Loucy (cell line): Measurements from ENCODE around the gene PHRF1.

ENCODE experiments used
- CTCF ChIP-seq: fragments of 200-600 bp; sonication (generic); conservative IDR thresholded peaks from 2 replicates; pipeline ENCODE4 v1.5.1; 2014; ENCODE audit warnings: mild to moderate bottlenecking, antibody characterized with exemption, low read length
- EZH2phosphoT487 ChIP-seq: fragments of 200-600 bp; IDR thresholded peaks from 2 replicates; pipeline ENCODE4 v1.6.1; 2018; ENCODE audit warnings: antibody characterized with exemption, mild to moderate bottlenecking, moderate library complexity, borderline replicate concordance

- TF ChIP-seq CTCF (no peak), EZH2phosphoT487 (no peak)
Measured at GRCh38 chr11:643366-643765, 67.1 kb downstream of the PHRF1 start.
